Subcutaneous abdominal adipose tissue (tissue), 5 donors: Measurements from ENCODE around the gene ASXL2.
"Not testable (repeated sequence)": the region's sequence is repeated elsewhere in the genome, so short reads cannot be mapped to it uniquely, and the experiment has no call there.

ENCODE experiments used
- H3K27ac ChIP-seq: one replicate; pipeline ENCODE4 v1.7.0; 2013; ENCODE audit warnings: low read depth, mild to moderate bottlenecking, inconsistent platforms, low read length, moderate library complexity
- H3K27me3 ChIP-seq, 5 donors: one replicate each; pipeline ENCODE4 v1.7.0; 2013; ENCODE audit warnings: low read length in 5 of 5, inconsistent platforms in 1 of 5; ENCODE audit not compliant: control insufficient read depth in 5 of 5, insufficient read depth in 4 of 5
- H3K36me3 ChIP-seq, 5 donors: one replicate each; pipeline ENCODE4 v1.7.0; 2013; ENCODE audit warnings: low read length in 5 of 5; ENCODE audit not compliant: control insufficient read depth in 5 of 5, insufficient read depth in 5 of 5
- H3K4me1 ChIP-seq, 5 donors: one replicate each; pipeline ENCODE4 v1.7.0; 2013; ENCODE audit warnings: low read length in 5 of 5, mild to moderate bottlenecking in 3 of 5, moderate library complexity in 1 of 5; ENCODE audit not compliant: control insufficient read depth in 5 of 5, insufficient read depth in 5 of 5
- H3K4me3 ChIP-seq, 5 donors: one replicate each; pipeline ENCODE4 v1.7.0; 2013; ENCODE audit warnings: low read length in 5 of 5, low read depth in 1 of 5
- H3K9ac ChIP-seq, 5 donors: one replicate each; pipeline ENCODE4 v1.7.0; 2013; ENCODE audit warnings: low read length in 5 of 5, mild to moderate bottlenecking in 4 of 5, moderate library complexity in 3 of 5
- H3K9me3 ChIP-seq, 5 donors: one replicate each; pipeline ENCODE4 v1.7.0; 2013; ENCODE audit warnings: low read length in 5 of 5; ENCODE audit not compliant: control insufficient read depth in 5 of 5
- donor health status: healthy.
- donor health status: healthy.
- donor health status: healthy.
- donor health status: healthy.
- donor health status: healthy.

The ASXL2 gene

DNA sequence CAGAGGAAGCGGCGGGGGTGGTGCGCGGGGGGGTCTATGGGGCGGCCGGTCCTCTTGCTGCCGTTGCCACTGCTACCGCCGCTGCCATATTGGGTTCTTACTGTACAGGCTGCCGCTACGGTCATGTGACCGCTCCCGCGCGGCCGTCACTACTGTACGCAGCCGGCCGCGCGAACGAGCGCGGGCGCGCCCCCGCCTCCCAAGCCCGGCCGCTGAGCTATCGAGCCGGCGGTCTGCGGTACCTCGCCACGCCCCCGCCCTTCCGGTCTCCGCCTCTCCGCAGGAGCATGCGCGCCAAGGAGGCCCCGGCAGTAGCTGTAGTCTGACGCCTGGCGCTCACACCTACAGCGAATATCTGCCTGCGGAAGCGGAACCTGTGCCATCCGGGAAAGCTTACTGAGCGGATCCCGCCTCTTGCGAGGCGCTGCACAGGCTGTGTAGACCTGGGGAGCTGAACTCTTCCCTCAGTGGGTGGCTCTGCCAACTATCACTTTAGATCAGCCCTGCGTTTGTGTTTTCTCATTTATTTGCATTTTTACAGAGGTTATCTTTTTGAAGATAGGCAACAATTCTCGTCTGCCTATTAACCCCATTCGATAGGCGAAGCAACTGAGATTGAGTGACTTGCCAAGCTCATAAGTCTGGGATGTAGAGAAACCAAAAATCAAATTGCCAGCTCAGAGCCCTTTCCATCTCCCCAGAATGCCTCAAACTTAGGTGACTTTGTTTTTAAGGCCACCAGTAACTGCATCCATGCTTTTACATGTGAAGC, at the start of gene ASXL2:
Gene ASXL2, minus strand, starts transcription at position 127 of the 772 bp plus-strand sequence. CDS start 265 bp downstream, outside the sequence.
- Histone ChIP-seq H3K9me3 (no peaks in the 10 kb centered on the region), H3K4me3 (peak within 1 kb of the TSS; percentile 80 to 96 (median 93)), H3K36me3 (peaks cover 0 to 7% (median 0%) of the 10 kb centered on the region in 5 donors), H3K9ac (peak within 1 kb of the TSS; percentile 73 to 97 (median 87)), H3K27me3 (peaks cover 0 to 4% (median 2%) of the 10 kb centered on the region in 5 donors), H3K4me1 (peaks cover 0 to 26% (median 20%) of the 10 kb centered on the region in 5 donors), H3K27ac (peak within 1 kb of the TSS; percentile 97)

DNA sequence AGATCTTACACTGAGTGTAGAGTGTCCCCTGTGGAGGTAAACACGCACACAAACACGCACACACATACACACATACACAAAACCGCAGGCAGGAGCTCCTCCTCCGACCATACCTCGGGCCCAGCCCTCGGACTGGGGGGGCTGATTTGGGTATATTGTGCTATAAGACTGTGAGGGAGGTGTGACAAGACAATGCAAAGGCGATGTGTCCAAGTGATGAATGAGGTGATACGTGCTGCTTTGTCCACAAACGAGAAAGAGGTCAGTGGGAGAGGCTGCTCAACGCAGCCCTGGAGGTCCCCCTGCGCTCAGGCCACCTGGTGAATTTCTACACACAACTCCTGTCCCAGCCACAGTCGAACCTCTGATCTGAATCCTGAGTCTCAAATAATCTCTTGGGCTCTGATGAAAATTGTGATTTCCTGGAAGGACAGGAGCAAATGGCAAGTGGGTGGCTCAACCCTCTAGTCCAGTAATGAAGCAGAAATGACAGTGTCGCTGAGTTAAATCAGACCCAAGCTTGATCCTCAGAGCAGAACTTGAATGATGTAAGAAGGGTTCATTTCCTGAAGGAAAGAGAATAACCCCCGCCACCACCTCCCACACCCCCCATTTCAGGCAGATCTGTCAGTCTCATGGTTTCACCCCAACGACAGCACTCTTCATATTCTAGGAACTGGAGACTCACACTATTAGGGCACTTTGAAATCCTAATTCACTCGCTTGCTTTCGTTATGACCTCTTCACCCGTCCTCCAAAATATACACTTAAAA, 48.9 kb upstream of the ASXL2 start:
- Histone ChIP-seq H3K27me3 (no peaks in the 10 kb centered on the region), H3K9ac (no peak overlapping the region), H3K9me3 (no peaks in the 10 kb centered on the region), H3K27ac (no peak overlapping the region), H3K4me1 (no peaks in the 10 kb centered on the region), H3K4me3 (no peak overlapping the region), H3K36me3 (peaks cover 3 to 26% (median 14%) of the 10 kb centered on the region in 5 donors)

DNA sequence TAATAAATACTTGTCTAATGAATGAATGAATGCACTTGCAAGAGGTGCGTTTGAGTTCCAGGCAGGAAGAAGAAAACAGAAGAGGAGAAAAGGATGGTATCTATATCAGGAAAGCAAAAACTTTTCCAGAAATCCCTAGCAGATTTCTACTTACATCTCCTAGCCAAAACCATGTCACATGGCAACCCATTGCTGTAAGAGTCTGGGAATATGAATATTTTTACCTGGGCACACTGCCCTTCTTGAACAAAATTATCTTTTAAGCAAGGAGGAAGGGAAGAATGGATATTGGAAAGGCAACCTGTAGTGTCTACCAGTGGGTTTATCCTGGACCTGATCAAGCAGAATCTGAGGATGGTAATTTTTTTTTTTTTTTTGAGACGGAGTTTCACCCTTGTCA, 44.2 kb upstream of the ASXL2 start:
- H3K27ac ChIP-seq, result no peak overlapping the region
- H3K4me3 ChIP-seq, result no peak overlapping the region
- H3K9me3 ChIP-seq, result no peaks in the 10 kb centered on the region
- H3K9ac ChIP-seq, result no peak overlapping the region
- H3K27me3 ChIP-seq, result no peaks in the 10 kb centered on the region
- peaks cover 0 to 6% (median 0%) of the 10 kb centered on the region in 5 donors for H3K36me3 ChIP-seq
- no peaks in the 10 kb centered on the region for H3K4me1 ChIP-seq

DNA sequence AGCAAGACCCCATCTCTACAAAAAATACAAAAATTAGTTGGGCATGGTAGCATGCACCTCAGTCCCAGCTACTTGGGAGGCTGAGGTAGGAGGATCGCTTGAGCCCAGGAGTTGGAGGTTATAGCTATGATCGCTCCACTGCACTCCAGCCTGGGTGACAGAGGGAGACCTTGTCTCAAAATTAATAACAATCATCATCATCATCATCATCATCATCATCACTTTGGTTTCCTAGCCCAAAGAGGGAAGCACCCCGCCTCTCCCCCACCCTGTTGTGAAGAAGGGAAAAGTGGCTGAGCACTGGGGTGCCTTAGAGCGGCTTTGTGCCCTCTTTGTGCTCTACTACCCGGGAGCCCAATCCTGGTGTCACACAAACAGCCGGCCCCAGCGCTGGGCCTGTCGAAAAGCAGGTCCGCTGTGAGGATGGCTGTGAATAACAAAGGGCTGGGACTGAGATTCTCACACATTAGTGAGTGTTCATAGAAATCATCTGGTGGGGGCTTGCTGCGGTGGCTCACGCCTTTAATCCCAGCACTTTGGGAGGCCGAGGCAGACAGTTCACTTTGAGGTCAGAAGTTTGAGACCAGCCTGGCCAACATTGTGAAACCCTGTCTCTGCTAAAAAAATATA, 42.6 kb upstream of the ASXL2 start:
- Histone ChIP-seq H3K27me3 (no peaks in the 10 kb centered on the region), H3K4me3 (no peak overlapping the region), H3K4me1 (no peaks in the 10 kb centered on the region), H3K36me3 (no peaks in the 10 kb centered on the region), H3K9ac (no peak overlapping the region), H3K9me3 (no peaks in the 10 kb centered on the region), H3K27ac (no peak overlapping the region)

DNA sequence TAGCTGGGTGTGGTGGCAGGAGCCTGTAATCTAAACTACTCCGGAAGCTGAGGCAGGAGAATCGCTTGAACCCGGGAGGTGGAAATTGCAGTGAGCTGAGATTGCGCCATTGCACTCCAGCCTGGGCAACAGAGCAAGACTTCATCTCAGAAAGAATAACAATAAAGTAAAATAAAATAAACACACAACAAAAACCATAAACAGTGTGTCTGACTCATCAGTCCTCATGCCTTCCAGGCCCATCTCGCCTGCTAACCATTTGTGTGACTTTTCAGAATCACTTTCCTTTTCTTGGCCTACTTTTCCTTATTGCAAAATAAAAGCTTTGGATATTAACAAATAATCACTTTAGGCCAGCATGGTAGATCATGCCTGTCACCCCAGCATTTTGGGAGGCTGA, 42.0 kb upstream of the ASXL2 start:
- no peak overlapping the region for H3K4me3 ChIP-seq
- H3K27me3 ChIP-seq, result no peaks in the 10 kb centered on the region
- H3K4me1 ChIP-seq, result no peaks in the 10 kb centered on the region
- no peak overlapping the region for H3K9ac ChIP-seq
- no peaks in the 10 kb centered on the region for H3K36me3 ChIP-seq
- H3K9me3 ChIP-seq, result no peaks in the 10 kb centered on the region
- no peak overlapping the region for H3K27ac ChIP-seq

DNA sequence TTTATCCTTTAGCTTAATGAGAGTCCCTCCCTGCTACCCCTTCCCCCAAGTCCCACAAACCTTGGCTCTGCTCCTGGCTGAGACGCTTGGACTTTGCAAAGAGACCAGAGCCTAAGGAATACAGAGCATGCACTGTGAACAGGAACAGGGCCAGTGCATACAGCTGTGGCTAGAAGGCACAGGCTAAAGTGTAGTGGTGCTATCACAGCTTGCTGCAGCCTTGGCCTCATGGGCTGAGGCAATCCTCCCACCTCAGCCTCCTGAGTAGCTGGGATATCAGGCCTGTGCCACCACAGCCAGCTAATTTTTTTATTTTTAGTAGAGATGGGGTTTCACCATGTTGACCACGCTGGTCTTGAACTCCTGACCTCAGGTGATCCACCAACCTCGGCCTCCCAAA, 39.5 kb upstream of the ASXL2 start:
- no peak overlapping the region for H3K9ac ChIP-seq
- no peaks in the 10 kb centered on the region for H3K27me3 ChIP-seq
- H3K36me3 ChIP-seq, result no peaks in the 10 kb centered on the region
- no peak overlapping the region for H3K4me3 ChIP-seq
- no peaks in the 10 kb centered on the region for H3K4me1 ChIP-seq
- no peak overlapping the region for H3K27ac ChIP-seq
- no peaks in the 10 kb centered on the region for H3K9me3 ChIP-seq

DNA sequence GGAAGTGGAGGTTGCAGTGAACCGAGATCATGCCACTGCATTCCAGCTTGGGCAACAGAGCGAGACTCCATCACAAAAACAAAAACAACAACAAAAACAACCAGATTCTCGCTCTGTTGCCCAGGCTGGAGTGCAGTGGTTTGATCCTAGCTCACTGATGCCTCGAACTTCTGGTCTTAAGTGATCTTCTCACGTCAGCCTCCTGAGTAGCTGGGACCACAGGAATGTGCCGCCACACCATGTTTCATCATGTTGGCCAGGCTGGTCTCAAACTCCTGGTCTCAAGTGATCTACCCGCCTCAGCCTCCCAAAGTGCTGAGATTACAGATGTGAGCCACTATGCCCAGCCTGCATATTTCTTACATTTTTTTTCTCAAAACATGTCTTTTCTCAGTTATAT, 39.1 kb upstream of the ASXL2 start:
- H3K27ac ChIP-seq, H3K36me3 ChIP-seq, H3K9ac ChIP-seq, H3K9me3 ChIP-seq, H3K4me1 ChIP-seq, H3K27me3 ChIP-seq, H3K4me3 ChIP-seq: not testable (repeated sequence)

DNA sequence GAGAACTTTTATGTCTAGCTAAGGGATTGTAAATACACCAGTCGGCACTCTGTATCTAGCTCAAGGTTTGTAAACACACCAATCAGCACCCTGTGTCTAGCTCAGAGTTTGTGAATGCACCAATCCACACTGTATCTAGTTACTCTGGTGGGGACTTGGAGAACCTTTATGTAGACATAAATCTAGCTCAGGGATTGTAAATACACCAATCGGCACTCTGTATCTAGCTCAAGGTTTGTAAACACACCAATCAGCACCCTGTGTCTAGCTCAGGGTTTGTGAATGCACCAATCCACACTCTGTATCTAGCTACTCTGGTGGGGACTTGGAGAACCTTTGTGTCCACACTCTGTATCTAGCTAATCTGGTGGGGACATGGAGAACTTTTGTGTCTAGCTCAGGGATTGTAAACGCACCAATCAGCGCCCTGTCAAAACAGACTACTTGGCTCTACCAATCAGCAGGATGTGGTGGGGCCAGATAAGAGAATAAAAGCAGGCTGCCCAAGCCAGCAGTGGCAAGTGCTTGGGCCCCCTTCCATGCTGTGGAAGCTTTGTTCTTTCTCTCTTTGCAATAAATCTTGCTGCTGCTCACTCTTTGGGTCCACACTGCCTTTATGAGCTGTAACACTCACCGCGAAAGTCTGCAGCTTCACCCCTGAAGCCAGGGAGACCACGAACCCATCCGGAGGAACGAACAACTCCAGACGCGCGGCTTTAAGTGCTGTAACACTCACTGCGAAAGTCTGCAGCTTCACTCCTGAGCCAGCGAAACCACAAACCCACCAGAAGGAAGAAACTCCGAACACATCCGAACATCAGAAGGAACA, 37.9 kb upstream of the ASXL2 start:
- H3K27ac ChIP-seq, H3K9me3 ChIP-seq, H3K4me1 ChIP-seq, H3K4me3 ChIP-seq, H3K36me3 ChIP-seq, H3K9ac ChIP-seq, H3K27me3 ChIP-seq: not testable (repeated sequence)

DNA sequence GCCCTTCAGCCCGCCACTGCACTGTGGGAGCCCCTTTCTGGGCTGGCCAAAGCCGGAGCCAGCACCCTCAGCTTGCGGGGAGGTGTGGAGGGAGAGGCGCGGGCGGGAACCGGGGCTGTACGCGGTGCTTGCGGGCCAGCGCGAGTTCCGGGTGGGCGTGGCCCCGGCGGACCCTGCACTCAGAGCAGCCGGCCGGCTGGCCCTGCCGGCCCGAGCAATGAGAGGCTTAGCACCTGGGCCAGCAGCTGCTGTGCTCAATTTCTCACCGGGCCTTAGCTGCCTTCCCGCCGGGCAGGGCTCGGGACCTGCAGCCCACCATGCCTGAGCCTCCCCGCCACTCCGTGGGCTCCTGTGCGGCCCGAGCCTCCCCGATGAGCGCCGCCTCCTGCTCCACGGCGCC, 37.1 kb upstream of the ASXL2 start:
- H3K27me3 ChIP-seq, H3K4me1 ChIP-seq, H3K9me3 ChIP-seq, H3K9ac ChIP-seq, H3K36me3 ChIP-seq, H3K27ac ChIP-seq, H3K4me3 ChIP-seq: not testable (repeated sequence)
